A549 (cell line): ENCODE results near the gene SPATA13.
"Not testable (repeated sequence)": the region's sequence is repeated elsewhere in the genome, so short reads cannot be mapped to it uniquely, and the experiment has no call there.

ENCODE experiments used
- CBX8 ChIP-seq: fragments of 200-600 bp; sonication (generic); IDR thresholded peaks from 2 replicates; pipeline ENCODE4 v1.6.1; 2016
- CTCF ChIP-seq: fragments of >200 bp; sonication (Bioruptor Twin); formaldehyde crosslinking; IDR thresholded peaks from 3 replicates; pipeline ENCODE4 v1.5.1; 2016
- EP300 ChIP-seq, 2 experiments: fragments of >200 bp; sonication (Bioruptor Twin); formaldehyde crosslinking; IDR thresholded peaks; 2 replicates in 1 of 2; 3 replicates in 1 of 2; pipeline ENCODE4 v1.6.1; 2016 to 2017
- HDAC2 ChIP-seq: fragments of 200-600 bp; sonication (generic); IDR thresholded peaks from 2 replicates; pipeline ENCODE4 v1.6.1; 2016
- POLR2A ChIP-seq: IDR thresholded peaks from 2 replicates; pipeline ENCODE4 v1.6.1; 2012; ENCODE audit warnings: mild to moderate bottlenecking, low read length
- USF2 ChIP-seq: fragments of 450-650 bp; IDR thresholded peaks from 2 replicates; pipeline ENCODE4 v1.6.1; 2014; ENCODE audit warnings: antibody characterized with exemption

GRCh38 chr13:24122045-24122444, 38.5 kb upstream of the SPATA13 start:
- TF ChIP-seq CBX8; HDAC2; CTCF; EP300 (IDR thresholded peaks at IDR 0.05); POLR2A; USF2: not testable (repeated sequence)
